NCI-H2107 treated with DMSO at 0.1 percent for 48 hours (cell line): ENCODE results near the gene SSH2.
A peak's percentile ranks its signal among the peaks of the same experiment; 100 is the strongest.

ENCODE experiments used
- DNase-seq: peaks from one replicate; lab custom pipeline; 2025; ENCODE audit not compliant: unreplicated experiment; lab: John Stamatoyannopoulos, UW

SSH2 gene

GRCh38 chr17:29844339-29845048 is 85.5 kb downstream of the SSH2 start:
- no peak for DNase-seq

GRCh38 chr17:29840884-29841283 is 89.1 kb downstream of the SSH2 start:
- DNase-seq, result no peak

- no peak for DNase-seq
These were observed 90.4 kb downstream of the SSH2 start for GRCh38 chr17:29839656-29840055.

GRCh38 chr17:29838961-29839360 is 91.1 kb downstream of the SSH2 start:
- no peak for DNase-seq

- DNase-seq, result no peak
These were observed 92.5 kb downstream of the SSH2 start for GRCh38 chr17:29837531-29837930.

GRCh38 chr17:29836643-29837042 is 93.4 kb downstream of the SSH2 start:
- no peak for DNase-seq

GRCh38 chr17:29835435-29836351 is 94.3 kb downstream of the SSH2 start:
- no peak for DNase-seq

- no peak for DNase-seq
These were observed 96.2 kb downstream of the SSH2 start for GRCh38 chr17:29833801-29834200.

- DNase-seq, result no peak
These were observed 101.2 kb downstream of the SSH2 start for GRCh38 chr17:29828676-29829284.

GRCh38 chr17:29827179-29827578 is 102.8 kb downstream of the SSH2 start:
- no peak for DNase-seq

- DNase-seq, result no peak
These were observed 103.8 kb downstream of the SSH2 start for GRCh38 chr17:29826114-29826692.

GRCh38 chr17:29825604-29826003 is 104.4 kb downstream of the SSH2 start:
- no peak for DNase-seq

- no peak for DNase-seq
These were observed 108.1 kb downstream of the SSH2 start for GRCh38 chr17:29821897-29822296.

- DNase-seq, result no peak
These were observed 109.6 kb downstream of the SSH2 start for GRCh38 chr17:29820425-29820824.

GRCh38 chr17:29807520-29808361 is 122.3 kb downstream of the SSH2 start:
- peak; percentile 22 for DNase-seq

- DNase-seq, result no peak
These were observed 127.8 kb downstream of the SSH2 start for GRCh38 chr17:29802246-29802645.

GRCh38 chr17:29800457-29800856 is 129.6 kb downstream of the SSH2 start:
- no peak for DNase-seq

- DNase-seq, result no peak
These were observed 133.4 kb downstream of the SSH2 start for GRCh38 chr17:29796652-29797051.

GRCh38 chr17:29793501-29793900 is 136.5 kb downstream of the SSH2 start:
- no peak for DNase-seq

- no peak for DNase-seq
These were observed 138.5 kb downstream of the SSH2 start for GRCh38 chr17:29791336-29792080.
